Kidney (tissue), 14 donors: ENCODE measurements around the gene RASEF. TPM values are rescaled to one million over a fixed set of nuclear protein-coding genes. Genes with fewer than 3 reads are reported as not detected.

Experiments
- DNase-seq, 5 donors: peaks; one replicate each; pipeline ENCODE4 v3.0.0-alpha.2; 2013 to 2020
- FAIRE-seq: peaks from 2 replicates; lab custom pipeline; 2012; peaks lifted over from hg19 to GRCh38; lab: Jason Lieb, UNC
- H3K27ac ChIP-seq, 2 donors: one replicate each; pipeline ENCODE4 v1.7.0; 2013; ENCODE audit warnings: low read depth in 2 of 2, low read length in 2 of 2, inconsistent platforms in 1 of 2
- H3K27me3 ChIP-seq: one replicate; pipeline ENCODE4 v1.7.1; 2013; ENCODE audit warnings: low read length, inconsistent platforms; ENCODE audit not compliant: control insufficient read depth, insufficient read depth
- H3K36me3 ChIP-seq, 3 donors: one replicate each; pipeline versions ENCODE4 v1.7.0 to v1.7.1; 2013; ENCODE audit warnings: low read length in 3 of 3, control low read depth in 1 of 3, inconsistent platforms in 1 of 3; ENCODE audit not compliant: insufficient read depth in 3 of 3, control insufficient read depth in 2 of 3
- H3K4me1 ChIP-seq, 3 donors: one replicate each; pipeline versions ENCODE4 v1.7.0 to v1.7.1; 2013; ENCODE audit warnings: low read length in 3 of 3, inconsistent platforms in 1 of 3, low read depth in 1 of 3; ENCODE audit not compliant: control insufficient read depth in 2 of 3, insufficient read depth in 2 of 3
- H3K4me3 ChIP-seq, 3 donors: one replicate each; pipeline versions ENCODE4 v1.7.0 to v1.8.1; 2013; ENCODE audit warnings: low read length in 3 of 3, control low read depth in 1 of 3, inconsistent platforms in 1 of 3
- H3K9ac ChIP-seq, 3 donors: one replicate each; pipeline versions ENCODE4 v1.7.0 to v1.7.1; 2013; ENCODE audit warnings: low read length in 3 of 3, control low read depth in 1 of 3, inconsistent platforms in 1 of 3
- H3K9me3 ChIP-seq, 3 donors: one replicate each; pipeline versions ENCODE4 v1.7.0 to v1.7.1; 2013; ENCODE audit warnings: low read length in 3 of 3, control low read depth in 1 of 3, inconsistent platforms in 1 of 3; ENCODE audit not compliant: control insufficient read depth in 2 of 3, insufficient read depth in 1 of 3
- intact Hi-C: fragments of 100-400 bp; cut with DNase I; formaldehyde crosslinking; loops from one replicate; pipeline ENCODE4 v1.11.1; 2022
- polyA plus RNA-seq: library from polyadenylated mRNA; stranded (reverse); fragments of 350-450 nt; fragmentation: Illumina TruSeq; extraction: RNeasy Lipid Tissue Mini Kit (QIAGEN cat#74804); gene quantifications from one replicate; pipeline ENCODE4 v1.2.3, GENCODE V29; 2014; ENCODE audit warnings: low read depth, low replicate concordance; ENCODE audit not compliant: insufficient read depth
- total RNA-seq: library from RNA; stranded (reverse); fragmentation: NEBNext Ultra II Directional; extraction: Animal tissue kit (Norgen Biotek cat#: 25700); gene quantifications from one replicate; pipeline ENCODE4 v1.2.1, GENCODE V29; 2021
- TF ChIP-seq, protein P1 (sequence below): IDR thresholded peaks from 3 replicates; pipeline ENCODE4 v1.5.1; 2012; ENCODE audit warnings: mild to moderate bottlenecking, moderate library complexity, borderline replicate concordance; ENCODE audit not compliant: insufficient read depth; ENCODE audit errors: extremely low read depth
- donor health status: control.
- donor health status: control.
- donor health status: control.
- donor health status: control.
- donor health status: control.
- donor health status: DM: yes; HTN: yes; CAD: no.
- donor health status: Normal renal cell carcinoma (clear cell type).

The RASEF gene
- total and polyA plus RNA-seq, 2 donors from 2014 or later: 2.2 to 11.9 TPM

DNA sequence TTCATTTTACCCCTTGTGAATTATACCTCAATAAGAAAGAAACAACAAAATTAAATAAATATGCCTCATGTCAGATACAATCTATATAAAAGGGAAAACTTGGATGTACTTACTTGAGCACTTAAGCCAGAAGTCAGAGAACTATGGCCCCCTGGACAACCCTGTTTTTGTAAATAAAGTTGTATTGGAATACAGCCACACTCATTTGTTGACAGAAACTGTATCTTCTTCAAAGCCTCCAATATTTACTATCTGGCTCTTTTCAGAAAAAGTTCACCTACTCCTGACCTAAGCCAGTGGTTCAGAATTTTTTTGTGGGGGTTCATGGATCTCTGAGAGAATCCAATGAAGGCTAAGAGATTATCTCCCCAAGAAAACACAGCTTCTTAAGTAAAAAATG lies 45.3 kb upstream of the RASEF start:
- FAIRE-seq (no peak), DNase-seq (no peak)
- intact Hi-C loops: no loop called here
- no peak overlapping the region for H3K9ac ChIP-seq
- no peaks in the 10 kb centered on the region for H3K9me3 ChIP-seq
- no peak overlapping the region for H3K4me3 ChIP-seq
- H3K27ac ChIP-seq: no peak overlapping the region
- no peaks in the 10 kb centered on the region for H3K27me3 ChIP-seq
- TF ChIP-seq, protein P1, sequence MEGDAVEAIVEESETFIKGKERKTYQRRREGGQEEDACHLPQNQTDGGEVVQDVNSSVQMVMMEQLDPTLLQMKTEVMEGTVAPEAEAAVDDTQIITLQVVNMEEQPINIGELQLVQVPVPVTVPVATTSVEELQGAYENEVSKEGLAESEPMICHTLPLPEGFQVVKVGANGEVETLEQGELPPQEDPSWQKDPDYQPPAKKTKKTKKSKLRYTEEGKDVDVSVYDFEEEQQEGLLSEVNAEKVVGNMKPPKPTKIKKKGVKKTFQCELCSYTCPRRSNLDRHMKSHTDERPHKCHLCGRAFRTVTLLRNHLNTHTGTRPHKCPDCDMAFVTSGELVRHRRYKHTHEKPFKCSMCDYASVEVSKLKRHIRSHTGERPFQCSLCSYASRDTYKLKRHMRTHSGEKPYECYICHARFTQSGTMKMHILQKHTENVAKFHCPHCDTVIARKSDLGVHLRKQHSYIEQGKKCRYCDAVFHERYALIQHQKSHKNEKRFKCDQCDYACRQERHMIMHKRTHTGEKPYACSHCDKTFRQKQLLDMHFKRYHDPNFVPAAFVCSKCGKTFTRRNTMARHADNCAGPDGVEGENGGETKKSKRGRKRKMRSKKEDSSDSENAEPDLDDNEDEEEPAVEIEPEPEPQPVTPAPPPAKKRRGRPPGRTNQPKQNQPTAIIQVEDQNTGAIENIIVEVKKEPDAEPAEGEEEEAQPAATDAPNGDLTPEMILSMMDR: no peak
- H3K36me3 ChIP-seq: no peaks in the 10 kb centered on the region
- H3K4me1 ChIP-seq: no peaks in the 10 kb centered on the region

DNA sequence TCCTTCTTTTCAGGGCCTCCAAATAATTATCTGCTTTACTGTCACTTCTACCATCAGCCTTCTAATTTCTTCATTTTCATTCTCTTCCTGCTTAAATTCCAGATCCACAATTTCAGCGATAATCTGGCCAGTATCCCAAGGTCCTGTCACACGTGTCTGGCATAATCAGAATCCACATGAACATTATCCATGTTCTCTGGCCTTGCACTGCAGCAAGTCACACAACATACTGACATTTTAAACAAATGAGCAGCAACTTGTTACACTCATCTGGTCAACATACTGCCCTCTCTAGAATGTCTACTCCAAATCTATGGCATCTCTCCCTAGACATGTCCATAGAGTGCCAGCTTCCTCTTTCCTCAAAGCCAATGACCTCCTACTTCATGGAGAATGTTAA lies 43.8 kb upstream of the RASEF start:
- TF ChIP-seq, protein P1: no peak
- no peaks in the 10 kb centered on the region for H3K9me3 ChIP-seq
- intact Hi-C loops: no loop called here
- DNase-seq: no peak
- H3K27me3 ChIP-seq: no peaks in the 10 kb centered on the region
- H3K4me1 ChIP-seq: no peaks in the 10 kb centered on the region
- H3K9ac ChIP-seq: no peak overlapping the region
- no peak for FAIRE-seq
- no peak overlapping the region for H3K27ac ChIP-seq
- no peak overlapping the region for H3K4me3 ChIP-seq
- H3K36me3 ChIP-seq: no peaks in the 10 kb centered on the region

DNA sequence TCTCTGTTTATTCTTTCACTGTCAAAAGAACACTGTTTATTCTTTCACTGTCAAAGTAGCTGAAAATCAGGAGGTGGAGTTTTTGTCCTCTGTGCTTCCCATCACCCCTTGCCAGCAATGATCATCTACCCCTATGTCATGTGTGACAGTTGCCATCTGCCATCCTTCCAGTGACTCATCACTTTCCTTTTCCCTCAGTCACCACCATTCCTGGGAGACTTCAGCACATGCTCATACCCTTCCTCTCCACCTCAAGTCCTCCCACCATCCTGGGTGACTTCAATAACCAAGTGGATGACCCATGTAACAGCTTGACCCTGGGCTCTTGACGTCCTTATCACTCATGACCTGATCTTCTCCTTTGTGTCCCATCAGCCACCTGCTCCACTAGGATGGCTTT lies 43.3 kb upstream of the RASEF start:
- intact Hi-C loops: no loop called here
- no peak overlapping the region for H3K9ac ChIP-seq

More for the DNA sequence above, 43.3 kb upstream of the RASEF start:
- no peak for FAIRE-seq
- H3K9me3 ChIP-seq: no peaks in the 10 kb centered on the region
- H3K27ac ChIP-seq: no peak overlapping the region
- no peaks in the 10 kb centered on the region for H3K36me3 ChIP-seq
- no peak overlapping the region for H3K4me3 ChIP-seq
- TF ChIP-seq, protein P1: no peak
- DNase-seq: no peak
- no peaks in the 10 kb centered on the region for H3K27me3 ChIP-seq
- H3K4me1 ChIP-seq: no peaks in the 10 kb centered on the region
